Esophagus muscularis mucosa (tissue), 4 donors: Measurements from ENCODE around the gene GRAMD2B. TPM values are rescaled to one million over a fixed set of nuclear protein-coding genes. Genes with fewer than 3 reads are reported as not detected.
"Not testable (repeated sequence)": the region's sequence is repeated elsewhere in the genome, so short reads cannot be mapped to it uniquely, and the experiment has no call there.

Source experiments
- DNase-seq: peaks from one replicate; pipeline ENCODE4 v3.0.0-alpha.2; 2017; ENCODE audit errors: extremely low spot score
- H3K27ac ChIP-seq, 4 donors: fragments of 200-600 bp; sonication (generic); replicated peaks in 1 of 4; 1 replicate in 3 of 4; 2 replicates in 1 of 4; pipeline ENCODE4 v1.5.1; 2016 to 2019; ENCODE audit warnings: mild to moderate bottlenecking in 1 of 4
- H3K27me3 ChIP-seq, 4 donors: fragments of 200-600 bp; sonication (generic); one replicate each; pipeline versions ENCODE4 v1.5.1 to v1.6.0; 2016 to 2019
- H3K36me3 ChIP-seq, 4 donors: fragments of 200-600 bp; sonication (generic); one replicate each; pipeline ENCODE4 v1.5.1; 2016 to 2019
- H3K4me1 ChIP-seq, 4 donors: fragments of 200-600 bp; sonication (generic); one replicate each; pipeline ENCODE4 v1.5.1; 2016 to 2019
- H3K4me3 ChIP-seq, 4 donors: fragments of 200-600 bp; sonication (generic); 1 replicate in 2 of 4; 2 replicates in 2 of 4; pipeline ENCODE4 v1.5.1; 2016 to 2019; ENCODE audit warnings: mild to moderate bottlenecking in 4 of 4, moderate library complexity in 1 of 4
- H3K9me3 ChIP-seq, 4 donors: fragments of 200-600 bp; sonication (generic); 1 replicate in 3 of 4; 2 replicates in 1 of 4; pipeline ENCODE4 v1.5.1; 2016 to 2019
- EP300 ChIP-seq: sonication (generic); formaldehyde crosslinking; IDR thresholded peaks from one replicate; pipeline ENCODE4 v1.6.1; 2017; ENCODE audit warnings: antibody characterized with exemption
- POLR2A ChIP-seq: fragments of 450-650 bp; IDR thresholded peaks from one replicate; pipeline ENCODE4 v1.6.1; 2017; ENCODE audit warnings: antibody characterized with exemption, moderate library complexity, mild to moderate bottlenecking, low read depth
- POLR2AphosphoS5 ChIP-seq, 2 donors: sonication (generic); formaldehyde crosslinking; IDR thresholded peaks; one replicate each; pipeline ENCODE4 v1.6.1; 2017; ENCODE audit warnings: antibody characterized with exemption in 2 of 2
- WGBS: methylation state at CpG from one replicate; pipeline ENCODE4 v1.1.5; 2018; 5-methylcytosine and 5-hydroxymethylcytosine counted together
- intact Hi-C: fragments of 100-400 bp; cut with DNase I; formaldehyde crosslinking; loops from one replicate; pipeline ENCODE4 v1.15.1; 2023
- total RNA-seq, 4 donors: library from RNA; depleted of rRNA; stranded (reverse); fragments of >200 nt; gene quantifications; one replicate each; pipeline versions ENCODE4 v1.1.0 to v1.2.1, GENCODE V29; 2016
- TF ChIP-seq, protein P1 (sequence below), 3 experiments: fragments of 200-600 bp in 2 of 3; fragments of 450-650 bp in 1 of 3; sonication (generic) in 2 of 3; IDR thresholded peaks; one replicate each; pipeline ENCODE4 v1.5.1; 2017 to 2019; ENCODE audit warnings: antibody characterized with exemption in 3 of 3, mild to moderate bottlenecking in 2 of 3, moderate library complexity in 1 of 3

GRAMD2B gene
- total RNA-seq, 4 donors from 2014 or later: 37.9 to 76.5 (median 49.4) TPM

DNA sequence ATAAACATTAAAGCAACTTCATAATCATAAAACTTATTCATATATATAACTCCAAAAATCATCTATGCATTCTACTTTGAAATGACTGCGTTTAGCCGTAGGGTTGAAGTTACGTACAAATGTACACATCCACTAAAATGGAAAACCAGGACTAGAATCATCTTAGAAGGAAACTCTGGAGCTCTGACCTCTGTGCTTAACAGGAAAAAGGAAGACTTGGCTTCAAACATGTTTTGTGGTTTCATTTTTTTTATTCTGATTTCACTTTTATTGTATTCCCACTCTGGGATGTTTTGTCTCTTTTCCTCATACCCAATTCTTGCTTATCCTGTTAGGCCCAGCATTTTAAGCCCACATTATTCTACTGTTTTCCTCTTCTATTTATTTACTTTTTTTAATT, 44.9 kb downstream of the GRAMD2B start:
- no peak for DNase-seq
- intact Hi-C loops: no loop called here
- Histone ChIP-seq H3K4me1 (peaks cover 0 to 8% (median 3%) of the 10 kb centered on the region in 4 donors), H3K27me3 (no peaks in the 10 kb centered on the region), H3K9me3 (no peaks in the 10 kb centered on the region), H3K36me3 (peaks cover 41 to 75% (median 50%) of the 10 kb centered on the region in 4 donors), H3K4me3 (no peak overlapping the region), H3K27ac (peak overlapping the region in 1 of 4 donors; percentile 1)
- whole genome bisulfite sequencing: 80% methylated on average over 3 of the region's 3 CpGs
- no peak for TF ChIP-seq EP300

DNA sequence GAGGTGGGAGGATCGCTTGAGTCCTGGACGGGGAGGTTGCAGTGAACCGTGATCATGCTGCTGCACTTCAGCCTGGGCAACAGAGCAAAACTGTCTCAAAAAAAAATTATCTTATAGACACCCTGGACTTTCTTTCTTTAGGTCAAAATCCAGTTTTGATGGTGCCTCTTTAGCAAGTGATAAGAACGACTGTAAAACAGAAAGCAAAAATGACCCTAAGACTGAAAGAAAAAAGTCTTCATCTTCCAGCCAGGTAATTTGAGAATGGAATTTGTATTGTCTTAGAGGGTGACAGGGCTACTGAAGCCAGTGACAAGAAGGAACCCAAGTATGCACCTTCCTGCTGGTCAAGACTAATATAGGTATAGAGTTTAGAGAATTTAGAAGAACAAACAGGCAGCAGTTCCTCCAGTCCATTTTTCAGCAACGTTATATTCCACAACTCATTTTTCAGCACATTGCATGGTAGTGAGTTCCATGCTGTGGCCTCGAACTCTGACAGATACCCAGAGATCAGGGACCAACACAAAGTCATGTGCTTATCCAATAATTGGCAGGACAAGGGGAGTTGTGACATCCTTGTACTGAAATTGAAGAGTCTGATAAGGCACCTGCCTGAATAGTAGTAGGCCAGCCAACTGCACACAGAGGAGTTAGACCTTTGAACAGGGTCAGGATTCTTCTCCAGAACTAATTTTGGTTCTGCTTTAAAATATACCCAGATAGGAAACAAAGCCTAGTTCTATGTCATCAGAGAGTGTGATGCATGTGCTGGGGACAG, 46.5 kb downstream of the GRAMD2B start:
- WGBS: 92% methylated on average over 6 of the region's 6 CpGs
- intact Hi-C loops: no loop called here
- Histone ChIP-seq H3K4me1 (peaks cover 0 to 8% (median 3%) of the 10 kb centered on the region in 4 donors), H3K9me3 (no peaks in the 10 kb centered on the region), H3K4me3 (no peak overlapping the region), H3K27me3 (no peaks in the 10 kb centered on the region), H3K36me3 (peaks cover 47 to 84% (median 64%) of the 10 kb centered on the region in 4 donors), H3K27ac (no peak overlapping the region)
- TF ChIP-seq POLR2A (no peak), POLR2AphosphoS5 (IDR thresholded peaks at IDR 0.05) (no peak), EP300 (no peak)
- TF ChIP-seq, protein P1, sequence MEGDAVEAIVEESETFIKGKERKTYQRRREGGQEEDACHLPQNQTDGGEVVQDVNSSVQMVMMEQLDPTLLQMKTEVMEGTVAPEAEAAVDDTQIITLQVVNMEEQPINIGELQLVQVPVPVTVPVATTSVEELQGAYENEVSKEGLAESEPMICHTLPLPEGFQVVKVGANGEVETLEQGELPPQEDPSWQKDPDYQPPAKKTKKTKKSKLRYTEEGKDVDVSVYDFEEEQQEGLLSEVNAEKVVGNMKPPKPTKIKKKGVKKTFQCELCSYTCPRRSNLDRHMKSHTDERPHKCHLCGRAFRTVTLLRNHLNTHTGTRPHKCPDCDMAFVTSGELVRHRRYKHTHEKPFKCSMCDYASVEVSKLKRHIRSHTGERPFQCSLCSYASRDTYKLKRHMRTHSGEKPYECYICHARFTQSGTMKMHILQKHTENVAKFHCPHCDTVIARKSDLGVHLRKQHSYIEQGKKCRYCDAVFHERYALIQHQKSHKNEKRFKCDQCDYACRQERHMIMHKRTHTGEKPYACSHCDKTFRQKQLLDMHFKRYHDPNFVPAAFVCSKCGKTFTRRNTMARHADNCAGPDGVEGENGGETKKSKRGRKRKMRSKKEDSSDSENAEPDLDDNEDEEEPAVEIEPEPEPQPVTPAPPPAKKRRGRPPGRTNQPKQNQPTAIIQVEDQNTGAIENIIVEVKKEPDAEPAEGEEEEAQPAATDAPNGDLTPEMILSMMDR (IDR thresholded peaks at IDR 0.05): no peak
- DNase-seq: no peak

DNA sequence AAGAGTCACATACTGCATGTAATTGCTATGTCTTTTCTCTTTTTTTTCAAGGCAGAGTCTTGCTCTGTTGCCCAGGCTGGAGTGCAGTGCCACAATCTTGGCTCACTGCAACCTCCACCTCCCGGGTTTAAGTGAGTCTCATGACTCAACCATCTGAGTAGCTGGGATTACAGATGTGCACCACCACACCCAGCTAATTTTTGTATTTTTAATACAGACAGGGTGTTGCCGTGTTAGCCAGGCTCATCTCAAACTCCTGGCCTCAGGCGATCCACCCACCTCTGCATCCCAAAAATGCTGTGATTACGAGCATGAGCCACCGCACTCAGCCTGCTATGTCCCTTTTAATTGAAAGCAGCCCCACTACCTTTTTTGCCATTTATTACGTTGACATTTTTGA, 47.3 kb downstream of the GRAMD2B start:
- 86% methylated on average over 6 of the region's 6 CpGs for WGBS
- intact Hi-C loops, H3K4me1 ChIP-seq, H3K27me3 ChIP-seq, H3K9me3 ChIP-seq, H3K4me3 ChIP-seq, DNase-seq, H3K27ac ChIP-seq: not testable (repeated sequence)
- H3K36me3 ChIP-seq: peaks cover 47 to 84% (median 63%) of the 10 kb centered on the region in 4 donors

DNA sequence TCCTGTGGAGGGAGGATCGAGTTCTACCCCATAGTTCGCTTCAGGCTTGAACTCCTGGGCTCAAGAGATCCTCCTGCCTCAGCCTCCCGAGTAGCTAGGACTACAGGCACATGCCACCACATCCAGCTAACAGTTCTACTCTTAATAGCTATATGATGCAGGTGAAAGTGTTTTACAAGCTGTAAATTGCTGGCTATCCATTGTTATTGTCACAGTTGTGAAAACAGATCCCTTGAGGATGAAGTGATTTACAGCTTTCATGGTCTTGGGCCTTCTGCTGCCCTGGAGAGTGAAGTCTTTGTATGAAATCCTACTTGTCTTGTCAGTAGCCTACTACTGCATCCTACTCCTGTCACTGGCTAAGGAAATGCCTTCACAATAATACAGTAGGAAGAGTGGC, 48.0 kb downstream of the GRAMD2B start:
- DNase-seq: no peak
- peak overlapping the region in 2 of 4 donors; percentile 8 to 10 for H3K27ac ChIP-seq
- peaks cover 44 to 82% (median 63%) of the 10 kb centered on the region in 4 donors for H3K36me3 ChIP-seq
- WGBS: 80% methylated on average over 3 of the region's 3 CpGs
- TF ChIP-seq EP300: no peak
- intact Hi-C loops: no loop called here
- peaks cover 0 to 8% (median 3%) of the 10 kb centered on the region in 4 donors for H3K4me1 ChIP-seq
- no peak overlapping the region for H3K4me3 ChIP-seq
- H3K9me3 ChIP-seq: no peaks in the 10 kb centered on the region
- H3K27me3 ChIP-seq: no peaks in the 10 kb centered on the region

DNA sequence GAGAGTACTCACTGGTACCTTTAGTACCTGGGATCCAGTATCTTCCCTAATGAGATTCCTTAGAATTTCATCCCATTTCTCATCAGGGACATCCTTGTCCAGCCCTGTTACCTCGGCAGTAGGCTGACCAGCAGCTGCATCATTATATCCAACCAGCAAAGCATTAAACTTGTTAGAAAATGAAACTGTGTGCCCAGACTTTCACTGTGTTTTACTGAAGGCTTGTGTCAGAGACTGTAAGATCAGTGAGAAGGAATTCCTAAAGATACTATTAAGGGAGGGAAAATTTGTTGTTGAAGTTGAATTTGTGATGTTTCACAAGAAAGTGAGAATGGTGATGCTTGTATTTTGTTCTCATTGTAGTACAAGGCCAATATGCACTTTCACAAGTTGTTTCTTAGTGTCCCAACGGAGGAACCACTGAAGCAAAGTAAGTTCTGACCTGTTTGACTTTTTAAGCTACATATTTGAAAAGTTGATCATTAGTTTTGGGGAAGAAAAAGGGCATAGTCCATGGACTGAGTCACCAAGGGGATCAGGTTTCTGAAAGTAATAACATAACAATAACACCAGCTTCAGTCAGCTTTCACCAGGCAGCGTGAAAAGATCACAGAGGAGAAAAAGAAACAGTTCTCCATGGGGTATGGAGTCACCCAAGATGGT, 48.8 kb downstream of the GRAMD2B start:
- H3K4me3 ChIP-seq: no peak overlapping the region
- intact Hi-C loops: no loop called here
- H3K9me3 ChIP-seq: no peaks in the 10 kb centered on the region
- 68% methylated on average over 3 of the region's 3 CpGs for WGBS
- H3K27me3 ChIP-seq: no peaks in the 10 kb centered on the region
- DNase-seq: no peak
- peaks cover 37 to 74% (median 56%) of the 10 kb centered on the region in 4 donors for H3K36me3 ChIP-seq
- H3K4me1 ChIP-seq: peaks cover 0 to 9% (median 5%) of the 10 kb centered on the region in 4 donors
- H3K27ac ChIP-seq: peak overlapping the region in 1 of 4 donors; percentile 8
- no peak for TF ChIP-seq EP300
- TF ChIP-seq POLR2AphosphoS5 (IDR thresholded peaks at IDR 0.05): no peak
- TF ChIP-seq, protein P1 (IDR thresholded peaks at IDR 0.05): no peak

DNA sequence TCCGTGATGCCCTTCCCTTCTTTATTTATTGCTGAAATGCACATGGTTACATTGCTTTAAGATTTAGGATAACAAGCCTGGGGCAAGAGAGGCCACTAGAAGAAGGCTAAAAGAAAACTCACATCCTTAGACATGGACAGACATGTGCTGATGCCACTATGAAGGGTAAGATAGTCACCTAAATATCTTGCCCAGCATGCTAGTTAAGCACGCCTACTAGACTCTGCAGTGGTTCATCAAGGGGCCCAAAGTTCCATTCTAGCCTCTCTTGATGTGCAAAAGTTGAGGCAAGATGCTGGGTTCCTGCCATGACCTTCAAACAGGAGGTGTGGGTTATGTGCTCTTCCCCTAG, 49.3 kb downstream of the GRAMD2B start:
- DNase-seq: no peak
- Histone ChIP-seq H3K4me3 (no peak overlapping the region), H3K27ac (no peak overlapping the region), H3K4me1 (peaks cover 0 to 14% (median 8%) of the 10 kb centered on the region in 4 donors), H3K27me3 (no peaks in the 10 kb centered on the region), H3K36me3 (peaks cover 32 to 72% (median 57%) of the 10 kb centered on the region in 4 donors), H3K9me3 (no peaks in the 10 kb centered on the region)
- 98% methylated on average over 2 of the region's 2 CpGs for WGBS
- TF ChIP-seq, protein P1 (IDR thresholded peaks at IDR 0.05): no peak
- TF ChIP-seq POLR2AphosphoS5 (IDR thresholded peaks at IDR 0.05): no peak
- TF ChIP-seq POLR2A: no peak
- no peak for TF ChIP-seq EP300
- intact Hi-C loops: no loop called here
